NCI-H748 (cell line): ENCODE measurements around the gene BMF.
"Not testable (repeated sequence)": the region's sequence is repeated elsewhere in the genome, so short reads cannot be mapped to it uniquely, and the experiment has no call there.

Experiments used
- DNase-seq: peaks from one replicate; lab custom pipeline; 2025; ENCODE audit not compliant: unreplicated experiment; lab: John Stamatoyannopoulos, UW

Gene BMF

DNA sequence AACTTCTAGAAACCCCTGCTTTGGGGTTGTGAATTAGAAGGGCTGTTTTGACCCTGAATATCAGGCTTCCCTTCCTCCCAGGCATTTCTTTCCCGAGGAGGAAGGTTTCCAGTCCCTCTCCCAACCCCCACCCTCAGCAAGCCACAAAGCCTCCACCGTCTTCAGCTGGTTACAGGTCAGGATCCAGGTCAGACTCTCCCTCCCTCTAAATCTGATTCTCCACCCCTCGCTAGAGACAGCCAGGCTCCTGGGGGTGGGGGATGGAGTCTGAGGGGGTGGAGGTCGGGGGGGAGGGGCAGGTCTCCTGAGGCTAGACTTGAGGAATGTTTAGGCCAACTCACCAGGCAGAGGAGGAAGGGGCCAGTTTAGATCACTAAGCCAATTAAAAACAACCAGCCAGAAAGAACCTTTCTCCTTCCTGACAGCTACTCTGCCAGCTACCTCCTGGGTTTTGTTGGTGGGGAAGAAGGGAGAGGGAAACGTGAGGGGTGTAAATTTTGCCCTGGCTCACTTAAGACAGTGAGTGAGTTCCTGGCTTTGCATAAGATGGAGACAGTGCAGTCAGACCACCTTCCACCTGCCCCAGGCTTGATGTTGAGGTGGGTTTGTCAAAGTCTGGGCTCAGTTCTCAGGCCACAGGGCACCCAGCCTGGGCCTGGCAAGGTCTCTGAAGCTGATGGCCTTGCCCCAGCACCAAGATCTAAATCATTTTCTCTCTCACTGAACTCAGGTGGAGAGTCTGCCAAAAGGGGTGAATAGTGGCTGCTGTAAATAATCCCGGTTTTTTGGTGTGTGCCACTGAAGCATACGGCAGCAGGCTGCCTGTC, 19.5 kb downstream of the BMF start:
- DNase-seq, result no peak

- no peak for DNase-seq
Observed at GRCh38 chr15:40087991-40088928, 20.4 kb downstream of the BMF start.

DNA sequence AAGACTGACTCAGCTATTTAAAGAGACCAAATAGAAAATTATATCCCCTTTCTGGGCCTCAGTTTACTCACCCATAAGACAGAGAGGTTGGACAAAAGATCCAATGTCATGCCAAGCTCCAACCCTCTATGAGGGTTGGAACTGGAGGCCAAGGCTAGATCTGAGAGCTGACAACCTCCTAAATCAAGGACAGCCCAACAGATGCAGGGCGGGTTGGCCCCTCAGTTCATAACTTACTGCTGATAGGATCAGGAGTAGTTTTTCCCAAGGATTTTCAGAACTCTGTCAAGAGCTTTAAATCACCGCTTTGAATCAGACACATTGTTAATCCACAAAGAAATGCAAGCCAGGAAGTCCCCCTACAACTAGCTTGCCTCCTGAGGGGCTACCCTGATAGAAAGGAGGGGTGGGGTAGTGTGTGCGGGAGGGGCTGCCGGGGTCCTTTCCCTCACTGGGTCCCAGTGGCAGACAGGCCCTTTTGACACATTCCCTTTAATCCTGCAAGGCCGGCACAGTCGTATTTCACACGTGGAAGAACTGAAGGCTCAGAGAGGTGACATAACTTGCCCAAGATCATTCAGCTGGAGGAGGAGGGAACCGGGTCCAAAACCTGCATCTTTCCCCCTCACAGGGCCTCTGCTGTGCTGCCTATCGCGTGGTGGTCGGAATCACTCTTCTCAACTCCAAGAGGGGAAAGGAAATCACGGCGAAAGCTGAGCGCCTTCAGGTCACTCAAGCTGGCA, 21.4 kb downstream of the BMF start:
- no peak for DNase-seq

DNA sequence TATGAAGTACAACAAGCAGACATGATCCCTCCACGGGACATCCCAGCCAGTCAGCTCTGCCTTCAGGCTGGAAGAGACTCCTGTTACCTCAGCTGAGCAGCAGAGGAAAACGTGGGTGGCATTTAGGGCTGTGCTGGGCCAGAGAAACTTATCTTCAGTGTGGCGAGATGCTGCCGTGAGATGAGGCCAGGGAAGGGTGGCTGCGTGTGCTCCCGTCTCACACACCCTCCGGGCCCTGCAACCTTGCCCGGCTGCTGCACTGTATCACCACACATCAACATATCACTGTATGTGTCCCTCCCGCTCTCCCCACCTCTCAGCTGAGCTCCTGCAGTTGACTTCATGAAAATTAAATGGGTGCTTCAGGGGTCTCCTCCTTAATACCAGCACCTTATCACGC, 23.4 kb downstream of the BMF start:
- DNase-seq, result no peak

DNA sequence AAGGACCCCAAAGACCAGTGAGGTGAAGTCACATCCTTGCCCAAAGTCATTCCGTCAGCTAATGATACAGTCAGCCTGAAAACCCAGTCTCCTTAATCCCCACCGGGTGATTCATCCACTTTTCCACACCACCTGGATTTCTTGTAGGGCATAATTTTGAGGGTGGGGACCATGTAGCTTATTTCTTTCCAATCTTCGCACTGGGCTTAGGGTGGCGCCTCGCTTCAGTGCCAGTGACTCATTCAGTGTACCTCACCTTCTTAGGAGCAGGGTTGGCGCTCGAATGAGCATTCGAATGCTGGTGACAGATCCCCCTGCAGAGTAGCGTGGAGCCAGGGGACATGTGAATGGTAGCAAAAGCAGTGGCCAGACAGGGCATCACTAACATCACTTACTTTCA, 24.0 kb downstream of the BMF start:
- DNase-seq, result no peak

DNA sequence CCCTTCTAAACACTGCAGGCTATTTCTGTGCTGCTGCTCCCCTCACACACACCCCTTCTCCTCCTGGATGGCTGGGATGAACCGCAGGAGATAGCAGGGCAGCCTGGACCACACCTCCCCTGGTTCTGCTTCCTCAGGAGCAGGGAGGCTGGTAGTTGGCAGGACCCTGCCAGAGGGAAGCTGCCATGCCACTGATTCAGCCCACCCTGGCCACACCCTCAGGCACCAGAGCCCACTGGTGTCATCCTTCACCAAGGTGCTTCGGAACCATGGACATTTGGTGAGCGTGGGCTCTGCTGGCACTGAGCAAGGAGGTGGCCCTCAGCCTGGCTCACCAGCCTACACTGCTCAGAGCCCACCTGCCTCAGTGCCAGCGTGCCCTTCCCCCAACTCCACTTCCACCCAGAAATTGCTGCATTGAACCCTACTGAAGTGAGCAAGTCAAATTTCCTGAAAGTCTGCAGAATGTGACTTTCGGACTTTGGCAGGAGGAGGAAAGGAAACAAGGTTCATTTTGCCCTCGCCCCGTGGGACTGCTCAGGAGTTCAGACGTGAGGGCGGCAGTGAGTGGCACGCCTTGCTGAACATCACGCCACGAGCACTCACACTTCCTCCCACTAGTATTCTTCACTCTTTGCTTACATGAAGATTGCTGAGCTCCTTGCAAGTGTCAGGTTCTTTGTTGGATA, 26.3 kb downstream of the BMF start:
- no peak for DNase-seq

GRCh38 chr15:40081691-40082194, 26.9 kb downstream of the BMF start:
- peak; percentile 16 for DNase-seq

DNA sequence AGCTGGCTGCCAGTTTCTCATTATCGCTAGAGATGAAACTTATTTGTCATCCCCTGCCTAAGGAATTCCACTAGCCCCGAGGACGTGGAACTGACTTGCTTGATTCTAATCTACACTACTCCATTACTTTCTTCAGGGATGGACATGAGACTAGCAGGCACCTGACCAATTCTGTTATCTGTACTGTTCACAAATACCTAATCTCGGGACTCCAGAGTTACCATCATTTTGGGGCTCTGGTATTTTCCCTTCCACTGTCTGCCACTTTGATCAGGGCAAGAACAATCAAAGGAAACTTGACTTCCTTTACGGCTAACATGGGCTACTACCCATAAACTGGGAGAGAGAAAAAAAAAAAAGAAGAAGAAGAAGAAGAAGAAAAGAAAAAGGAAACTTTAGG, 27.8 kb downstream of the BMF start:
- DNase-seq, result no peak

- no peak for DNase-seq
Observed at GRCh38 chr15:40080104-40080503, 28.6 kb downstream of the BMF start.

- DNase-seq, result no peak
Observed at GRCh38 chr15:40079456-40079855, 29.2 kb downstream of the BMF start.

GRCh38 chr15:40075298-40076044, 33.2 kb downstream of the BMF start:
- DNase-seq, result no peak

DNA sequence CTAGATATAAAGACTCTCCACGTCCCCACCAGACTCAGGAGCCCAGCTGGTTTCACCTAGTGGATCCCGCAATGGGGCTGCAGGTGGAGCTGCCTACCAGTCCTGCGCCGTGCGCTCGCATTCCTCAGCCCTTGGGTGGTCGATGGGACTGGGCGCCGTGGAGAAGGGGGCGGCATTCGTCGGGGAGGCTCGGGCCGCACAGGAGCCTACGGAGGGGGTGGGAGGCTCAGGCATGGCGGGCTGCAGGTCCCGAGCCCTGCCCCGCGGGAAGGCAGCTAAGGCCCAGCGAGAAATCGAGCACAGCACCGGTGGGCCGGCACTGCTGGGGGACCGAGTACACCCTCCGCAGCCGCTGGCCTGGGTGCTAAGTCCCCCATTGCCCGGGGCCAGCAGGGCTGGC, 34.0 kb downstream of the BMF start:
- not testable (repeated sequence) for DNase-seq

DNA sequence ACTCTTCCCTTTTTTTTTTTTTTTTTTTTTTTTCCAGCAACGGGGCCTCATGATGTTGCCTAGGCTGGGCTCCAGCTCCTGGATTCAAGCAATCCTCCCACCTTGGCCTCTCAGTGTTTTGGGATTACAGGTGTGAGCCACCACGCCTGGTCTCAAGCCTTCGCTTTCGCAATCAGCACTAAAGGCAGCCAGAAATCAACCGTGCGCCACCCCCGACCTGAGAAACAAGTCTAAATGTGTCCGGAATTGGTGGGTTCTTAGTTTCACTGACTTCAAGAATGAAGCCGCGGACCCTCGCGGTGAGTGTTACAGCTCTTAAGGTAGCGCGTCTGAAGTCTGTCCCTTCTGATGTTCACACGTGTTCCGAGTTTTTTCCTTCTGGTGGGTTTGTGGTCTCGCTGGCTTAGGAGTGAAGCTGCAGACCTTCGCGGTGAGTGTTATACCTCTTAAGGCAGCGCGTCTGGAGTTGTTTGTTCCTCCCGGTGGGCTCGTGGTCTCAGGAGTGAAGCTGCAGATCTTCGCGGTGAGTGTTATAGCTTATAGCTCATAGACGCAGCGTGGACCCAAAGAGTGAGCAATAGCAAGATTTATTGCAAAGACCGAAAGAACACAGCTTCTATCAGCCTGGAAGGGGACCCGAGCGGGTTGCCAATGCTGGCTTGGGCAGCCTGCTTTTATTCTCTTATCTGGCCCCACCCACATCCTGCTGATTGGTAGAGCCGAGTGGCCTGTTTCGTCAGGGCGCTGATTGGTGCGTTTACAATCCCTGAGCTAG, 34.8 kb downstream of the BMF start:
- not testable (repeated sequence) for DNase-seq

DNA sequence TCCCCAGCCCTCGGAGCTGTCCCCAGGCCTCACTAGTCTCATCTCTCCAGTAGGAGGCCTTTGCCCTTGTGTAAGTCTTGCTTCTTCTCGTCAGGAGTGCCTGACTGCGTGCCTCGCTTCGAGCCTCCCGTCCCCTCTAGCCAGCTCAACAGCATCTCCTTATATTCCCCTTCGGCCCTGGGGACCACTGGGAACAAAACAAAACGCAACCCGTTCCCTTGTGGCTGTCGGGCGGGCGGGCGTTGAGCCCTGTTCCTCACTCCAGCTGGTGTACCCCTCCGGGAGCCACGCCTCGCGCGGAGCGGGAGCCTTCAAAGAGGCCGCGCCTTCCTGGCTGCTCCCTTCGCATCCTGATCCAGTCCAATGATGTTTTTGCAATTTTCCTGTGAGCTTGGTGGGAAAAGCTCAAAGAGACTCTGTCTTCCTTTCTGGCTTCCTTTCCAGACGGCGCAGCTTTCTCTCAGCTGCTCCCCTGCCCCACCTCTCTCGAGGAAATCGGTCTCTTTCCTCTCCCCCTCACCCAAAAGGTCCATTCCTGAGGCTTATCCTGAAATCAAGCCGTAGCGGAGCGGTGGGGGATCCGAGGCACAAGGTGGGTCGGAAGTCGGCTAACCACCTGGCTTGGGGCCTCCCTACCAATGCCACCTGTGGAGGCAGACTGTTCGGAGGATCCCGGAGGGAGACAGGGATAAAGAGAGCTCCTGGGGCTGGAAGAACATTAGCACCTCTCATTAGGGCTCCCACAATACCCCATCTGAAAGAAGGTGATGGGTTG, 36.3 kb downstream of the BMF start:
- peak; percentile 1 for DNase-seq

DNA sequence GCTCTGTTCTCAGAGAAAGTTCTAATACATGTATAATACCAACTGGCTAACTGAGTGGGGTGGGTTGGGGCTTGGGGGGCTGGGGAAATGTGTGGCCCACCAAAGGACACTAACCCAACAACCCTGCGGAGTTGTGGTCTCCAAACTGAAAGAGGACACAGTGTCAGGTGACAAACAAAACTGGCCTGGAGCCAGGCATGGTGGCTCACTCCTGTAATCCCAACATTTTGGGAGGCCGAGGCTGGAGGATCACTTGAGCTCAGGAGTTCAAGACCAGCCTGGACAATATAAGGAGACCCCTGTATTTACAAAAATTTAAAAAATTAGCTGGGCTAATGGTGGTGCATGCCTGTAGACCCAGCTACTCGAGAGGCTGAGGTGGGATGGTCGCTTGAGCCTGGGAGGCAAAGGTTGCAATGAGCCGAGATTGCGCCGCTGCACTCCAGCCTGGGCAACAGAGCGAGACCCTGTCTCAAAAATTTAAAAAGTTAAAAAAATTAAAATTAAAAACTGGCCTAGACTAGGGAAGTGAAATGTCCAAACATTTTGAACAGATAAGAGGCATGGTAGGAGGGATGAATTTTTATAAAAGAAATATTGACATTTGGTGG, 38.0 kb downstream of the BMF start:
- DNase-seq, result no peak

GRCh38 chr15:40070166-40070557, 38.5 kb downstream of the BMF start:
- DNase-seq, result no peak

- peak; percentile 97 for DNase-seq
Observed at GRCh38 chr15:40069178-40070165, 39.2 kb downstream of the BMF start.
